Measurements from ENCODE around the gene C12orf50.

Gene C12orf50

GRCh38 chr12:88029093-88029665 is at the start of gene C12orf50:
C12orf50 (minus strand) TSS chr12:88029401; CDS start chr12:88026962, 2,439 bp downstream.
- DNase-seq (ENCODE audit: low read depth): no peak
- no peaks in the 10 kb centered on the region for H3K4me1 ChIP-seq (ENCODE audit: control insufficient read depth, insufficient read depth, low read length)

GRCh38 chr12:88067301-88067700 is 38.1 kb upstream of the C12orf50 start:
- no peaks in the 10 kb centered on the region for H3K4me1 ChIP-seq (ENCODE audit: control insufficient read depth, insufficient read depth, low read length)
- H3K9ac ChIP-seq (ENCODE audit: low read length): no peak overlapping the region
- DNase-seq (ENCODE audit: low read depth): no peak
- H3K4me3 ChIP-seq (ENCODE audit: low read length): no peak overlapping the region
- H3K36me3 ChIP-seq (ENCODE audit: control insufficient read depth, insufficient read depth, low read length, severe bottlenecking): peaks cover 16% of the 10 kb centered on the region
- H3K9me3 ChIP-seq (ENCODE audit: control insufficient read depth, low read length): no peaks in the 10 kb centered on the region
- H3K27me3 ChIP-seq (replicated peaks; ENCODE audit: control insufficient read depth, insufficient read depth, low read length): no peaks in the 10 kb centered on the region

More at GRCh38 chr12:88029093-88029665, at the start of gene C12orf50:
- no peaks in the 10 kb centered on the region for H3K27me3 ChIP-seq (replicated peaks; ENCODE audit: control insufficient read depth, insufficient read depth, low read length)
- H3K9me3 ChIP-seq (ENCODE audit: control insufficient read depth, low read length): no peaks in the 10 kb centered on the region
- no peak within 1 kb of the TSS for H3K9ac ChIP-seq (ENCODE audit: low read length)
- no peak within 1 kb of the TSS for H3K4me3 ChIP-seq (ENCODE audit: low read length)
- no peaks in the 10 kb centered on the region for H3K36me3 ChIP-seq (ENCODE audit: control insufficient read depth, insufficient read depth, low read length, severe bottlenecking)

GRCh38 chr12:88063375-88063774 is 34.2 kb upstream of the C12orf50 start:
- H3K4me3 ChIP-seq (ENCODE audit: low read length): no peak overlapping the region
- H3K9me3 ChIP-seq (ENCODE audit: control insufficient read depth, low read length): no peaks in the 10 kb centered on the region
- peaks cover under 1% of the 10 kb centered on the region for H3K4me1 ChIP-seq (ENCODE audit: control insufficient read depth, insufficient read depth, low read length)
- no peak for DNase-seq (ENCODE audit: low read depth)
- no peak overlapping the region for H3K9ac ChIP-seq (ENCODE audit: low read length)
- no peaks in the 10 kb centered on the region for H3K27me3 ChIP-seq (replicated peaks; ENCODE audit: control insufficient read depth, insufficient read depth, low read length)
- peaks cover 24% of the 10 kb centered on the region for H3K36me3 ChIP-seq (ENCODE audit: control insufficient read depth, insufficient read depth, low read length, severe bottlenecking)

- DNase-seq (ENCODE audit: low read depth): no peak
- Histone ChIP-seq H3K27me3 (replicated peaks; ENCODE audit: control insufficient read depth, insufficient read depth, low read length) (no peaks in the 10 kb centered on the region), H3K9me3 (ENCODE audit: control insufficient read depth, low read length) (no peaks in the 10 kb centered on the region), H3K4me3 (ENCODE audit: low read length) (no peak overlapping the region), H3K36me3 (ENCODE audit: control insufficient read depth, insufficient read depth, low read length, severe bottlenecking) (peaks cover 25% of the 10 kb centered on the region), H3K4me1 (ENCODE audit: control insufficient read depth, insufficient read depth, low read length) (peaks cover 3% of the 10 kb centered on the region), H3K9ac (ENCODE audit: low read length) (no peak overlapping the region)
These were observed 33.3 kb upstream of the C12orf50 start for GRCh38 chr12:88062474-88062873.

- Histone ChIP-seq H3K9me3 (ENCODE audit: control insufficient read depth, low read length) (no peaks in the 10 kb centered on the region), H3K27me3 (replicated peaks; ENCODE audit: control insufficient read depth, insufficient read depth, low read length) (no peaks in the 10 kb centered on the region), H3K36me3 (ENCODE audit: control insufficient read depth, insufficient read depth, low read length, severe bottlenecking) (peaks cover 37% of the 10 kb centered on the region), H3K4me3 (ENCODE audit: low read length) (no peak overlapping the region), H3K9ac (ENCODE audit: low read length) (no peak overlapping the region), H3K4me1 (ENCODE audit: control insufficient read depth, insufficient read depth, low read length) (peaks cover 3% of the 10 kb centered on the region)
- no peak for DNase-seq (ENCODE audit: low read depth)
These were observed 29.5 kb upstream of the C12orf50 start for GRCh38 chr12:88058719-88059077.

GRCh38 chr12:88057994-88058718 is 29.0 kb upstream of the C12orf50 start:
- no peak overlapping the region for H3K9ac ChIP-seq (ENCODE audit: low read length)
- H3K27me3 ChIP-seq (replicated peaks; ENCODE audit: control insufficient read depth, insufficient read depth, low read length): no peaks in the 10 kb centered on the region
- no peaks in the 10 kb centered on the region for H3K9me3 ChIP-seq (ENCODE audit: control insufficient read depth, low read length)
- DNase-seq (ENCODE audit: low read depth): peak; percentile 7
- peaks cover 37% of the 10 kb centered on the region for H3K36me3 ChIP-seq (ENCODE audit: control insufficient read depth, insufficient read depth, low read length, severe bottlenecking)
- H3K4me3 ChIP-seq (ENCODE audit: low read length): no peak overlapping the region
- peaks cover 3% of the 10 kb centered on the region for H3K4me1 ChIP-seq (ENCODE audit: control insufficient read depth, insufficient read depth, low read length)

GRCh38 chr12:88056571-88056970 is 27.4 kb upstream of the C12orf50 start:
- DNase-seq (ENCODE audit: low read depth): no peak
- Histone ChIP-seq H3K36me3 (ENCODE audit: control insufficient read depth, insufficient read depth, low read length, severe bottlenecking) (peaks cover 33% of the 10 kb centered on the region), H3K4me3 (ENCODE audit: low read length) (no peak overlapping the region), H3K4me1 (ENCODE audit: control insufficient read depth, insufficient read depth, low read length) (peaks cover 3% of the 10 kb centered on the region), H3K9ac (ENCODE audit: low read length) (no peak overlapping the region), H3K9me3 (ENCODE audit: control insufficient read depth, low read length) (no peaks in the 10 kb centered on the region), H3K27me3 (replicated peaks; ENCODE audit: control insufficient read depth, insufficient read depth, low read length) (no peaks in the 10 kb centered on the region)

- Histone ChIP-seq H3K4me3 (ENCODE audit: low read length) (no peak overlapping the region), H3K4me1 (ENCODE audit: control insufficient read depth, insufficient read depth, low read length) (no peaks in the 10 kb centered on the region), H3K9me3 (ENCODE audit: control insufficient read depth, low read length) (no peaks in the 10 kb centered on the region), H3K27me3 (replicated peaks; ENCODE audit: control insufficient read depth, insufficient read depth, low read length) (no peaks in the 10 kb centered on the region), H3K9ac (ENCODE audit: low read length) (no peak overlapping the region), H3K36me3 (ENCODE audit: control insufficient read depth, insufficient read depth, low read length, severe bottlenecking) (peaks cover 56% of the 10 kb centered on the region)
- DNase-seq (ENCODE audit: low read depth): peak; percentile 67
These were observed 23.5 kb upstream of the C12orf50 start for GRCh38 chr12:88052686-88053085.

- no peak for DNase-seq (ENCODE audit: low read depth)
- H3K9me3 ChIP-seq (ENCODE audit: control insufficient read depth, low read length): no peaks in the 10 kb centered on the region
- H3K9ac ChIP-seq (ENCODE audit: low read length): no peak overlapping the region
- no peak overlapping the region for H3K4me3 ChIP-seq (ENCODE audit: low read length)
- no peaks in the 10 kb centered on the region for H3K4me1 ChIP-seq (ENCODE audit: control insufficient read depth, insufficient read depth, low read length)
- H3K36me3 ChIP-seq (ENCODE audit: control insufficient read depth, insufficient read depth, low read length, severe bottlenecking): peaks cover 67% of the 10 kb centered on the region
- H3K27me3 ChIP-seq (replicated peaks; ENCODE audit: control insufficient read depth, insufficient read depth, low read length): no peaks in the 10 kb centered on the region
These were observed 14.8 kb upstream of the C12orf50 start for GRCh38 chr12:88044035-88044434.

GRCh38 chr12:88037770-88038169 is 8.6 kb upstream of the C12orf50 start:
- no peaks in the 10 kb centered on the region for H3K9me3 ChIP-seq (ENCODE audit: control insufficient read depth, low read length)

GRCh38 chr12:88036353-88036965 is 7.3 kb upstream of the C12orf50 start:
- H3K9me3 ChIP-seq (ENCODE audit: control insufficient read depth, low read length): no peaks in the 10 kb centered on the region
- H3K4me1 ChIP-seq (ENCODE audit: control insufficient read depth, insufficient read depth, low read length): peaks cover 19% of the 10 kb centered on the region
- H3K36me3 ChIP-seq (ENCODE audit: control insufficient read depth, insufficient read depth, low read length, severe bottlenecking): peaks cover 7% of the 10 kb centered on the region
- H3K4me3 ChIP-seq (ENCODE audit: low read length): peak overlapping the region; percentile 93
- peak overlapping the region; percentile 95 for H3K9ac ChIP-seq (ENCODE audit: low read length)
- H3K27me3 ChIP-seq (replicated peaks; ENCODE audit: control insufficient read depth, insufficient read depth, low read length): no peaks in the 10 kb centered on the region
- DNase-seq (ENCODE audit: low read depth): peak; percentile 87

More at GRCh38 chr12:88037770-88038169, 8.6 kb upstream of the C12orf50 start:
- H3K9ac ChIP-seq (ENCODE audit: low read length): no peak overlapping the region
- DNase-seq (ENCODE audit: low read depth): no peak
- peaks cover 9% of the 10 kb centered on the region for H3K36me3 ChIP-seq (ENCODE audit: control insufficient read depth, insufficient read depth, low read length, severe bottlenecking)
- no peaks in the 10 kb centered on the region for H3K27me3 ChIP-seq (replicated peaks; ENCODE audit: control insufficient read depth, insufficient read depth, low read length)
- H3K4me3 ChIP-seq (ENCODE audit: low read length): no peak overlapping the region
- peaks cover 19% of the 10 kb centered on the region for H3K4me1 ChIP-seq (ENCODE audit: control insufficient read depth, insufficient read depth, low read length)

Data from adipocyte (in vitro differentiated cells).